ENCODE results near the gene AFAP1. TPM values are rescaled to one million over a fixed set of nuclear protein-coding genes. Genes with fewer than 3 reads are reported as not detected.

Gene AFAP1
- total and polyA plus RNA-seq, 2 donors (not counting 1 experiment from before 2014, with no cell fraction given), result 0.03 to 0.44 TPM

DNA sequence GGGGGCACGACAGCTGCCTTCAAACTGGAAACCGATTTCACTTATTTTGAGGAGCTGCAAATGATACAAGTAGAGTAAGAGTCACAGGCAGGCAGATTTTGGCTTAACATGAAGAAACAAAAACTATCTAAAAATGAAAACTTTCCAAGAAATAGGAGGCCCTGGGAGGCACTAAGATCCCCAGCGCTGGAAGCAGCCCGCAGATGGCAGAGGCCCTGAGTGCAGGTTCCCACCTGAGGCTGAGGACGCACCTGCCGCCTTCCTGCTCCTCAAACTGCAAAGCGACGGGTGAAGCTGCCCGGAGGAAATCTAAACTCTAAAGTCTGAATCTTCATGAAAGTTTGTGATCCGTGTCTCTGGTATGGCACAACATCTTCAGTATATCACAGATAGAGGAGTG lies 138.7 kb downstream of the AFAP1 start:
- Histone ChIP-seq H3K4me3 (ENCODE audit: control extremely low read depth in 1 of 5, extremely low read depth in 1 of 5, insufficient read depth in 1 of 5, low read depth in 2 of 5, low read length in 4 of 5) (no peak overlapping the region), H4K20me1 (ENCODE audit: control insufficient read depth, insufficient read depth, low read length, poor library complexity, severe bottlenecking) (no peaks in the 10 kb centered on the region), H3K9me3 (ENCODE audit: control extremely low read depth in 1 of 3, control insufficient read depth in 2 of 3, insufficient read depth in 1 of 3, low read length in 2 of 3) (peaks cover 0 to 8% (median 0%) of the 10 kb centered on the region in 3 donors), H3K4me2 (replicated peaks; ENCODE audit: low read depth, low read length, poor library complexity, severe bottlenecking) (no peak overlapping the region), H2AFZ (ENCODE audit: insufficient read depth, low read depth, low read length, poor library complexity, severe bottlenecking) (no peak overlapping the region), H3K79me2 (ENCODE audit: control insufficient read depth, insufficient read depth, low read length) (no peaks in the 10 kb centered on the region), H3K36me3 (replicated peaks in 1 of 2; ENCODE audit: control extremely low read depth in 1 of 2, control insufficient read depth in 1 of 2, extremely low read depth in 1 of 2, insufficient read depth in 2 of 2, low read length in 1 of 2) (no peaks in the 10 kb centered on the region), H3K27ac (ENCODE audit: low read length in 2 of 2) (no peak overlapping the region), H3K9ac (ENCODE audit: low read length) (no peak overlapping the region), H3K27me3 (replicated peaks in 1 of 4; ENCODE audit: control extremely low read depth in 1 of 4, control insufficient read depth in 3 of 4, insufficient read depth in 4 of 4, low read length in 3 of 4) (peaks cover 0 to 5% (median 0%) of the 10 kb centered on the region in 4 experiments), H3K4me1 (ENCODE audit: control insufficient read depth in 2 of 2, insufficient read depth in 2 of 2, low read length in 2 of 2) (no peaks in the 10 kb centered on the region)
- peaks cover 15% of the 10 kb centered on the region for H3K27me3 Mint-ChIP-seq
- no peaks in the 10 kb centered on the region for H3K4me1 Mint-ChIP-seq
- no peak for ATAC-seq (ENCODE audit: low read depth)
- no peak for TF ChIP-seq EZH2 (IDR thresholded peaks at IDR 0.05; ENCODE audit: borderline replicate concordance, insufficient read depth, low read depth, low read length, poor library complexity, severe bottlenecking)
- TF ChIP-seq, protein P1, sequence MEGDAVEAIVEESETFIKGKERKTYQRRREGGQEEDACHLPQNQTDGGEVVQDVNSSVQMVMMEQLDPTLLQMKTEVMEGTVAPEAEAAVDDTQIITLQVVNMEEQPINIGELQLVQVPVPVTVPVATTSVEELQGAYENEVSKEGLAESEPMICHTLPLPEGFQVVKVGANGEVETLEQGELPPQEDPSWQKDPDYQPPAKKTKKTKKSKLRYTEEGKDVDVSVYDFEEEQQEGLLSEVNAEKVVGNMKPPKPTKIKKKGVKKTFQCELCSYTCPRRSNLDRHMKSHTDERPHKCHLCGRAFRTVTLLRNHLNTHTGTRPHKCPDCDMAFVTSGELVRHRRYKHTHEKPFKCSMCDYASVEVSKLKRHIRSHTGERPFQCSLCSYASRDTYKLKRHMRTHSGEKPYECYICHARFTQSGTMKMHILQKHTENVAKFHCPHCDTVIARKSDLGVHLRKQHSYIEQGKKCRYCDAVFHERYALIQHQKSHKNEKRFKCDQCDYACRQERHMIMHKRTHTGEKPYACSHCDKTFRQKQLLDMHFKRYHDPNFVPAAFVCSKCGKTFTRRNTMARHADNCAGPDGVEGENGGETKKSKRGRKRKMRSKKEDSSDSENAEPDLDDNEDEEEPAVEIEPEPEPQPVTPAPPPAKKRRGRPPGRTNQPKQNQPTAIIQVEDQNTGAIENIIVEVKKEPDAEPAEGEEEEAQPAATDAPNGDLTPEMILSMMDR (IDR thresholded peaks at IDR 0.05), result no peak
- no peak for DNase-seq
- ChIA-PET POLR2A (no interaction called here), CTCF (interaction anchor here (0.8 to 4.9 kb wide), 5 partner anchors 9 to 1081 kb away, joined by 3 to 49 read pairs (median 8); no protein-coding TSS in a partner anchor)
- intact Hi-C loops (cut with micrococcal nuclease), result loop anchor here (5.0 kb wide), 1 partner anchor 1084 kb away; the partner anchor contains the start of gene BLOC1S4
- no peaks in the 10 kb centered on the region for H3K9me3 Mint-ChIP-seq (ENCODE audit: insufficient read depth)
- H3K27ac Mint-ChIP-seq, result no peak overlapping the region
- 81% methylated on average over 5 of the region's 10 CpGs for WGBS (ENCODE audit: insufficient coverage)
- no peak overlapping the region for H3K4me3 Mint-ChIP-seq

GRCh38 chr4:7800410-7800809 lies 139.3 kb downstream of the AFAP1 start:
- intact Hi-C loops (cut with micrococcal nuclease), result loop anchor here (5.0 kb wide), 1 partner anchor 1083 kb away; the partner anchor contains the start of gene BLOC1S4
- Histone ChIP-seq H3K4me1 (ENCODE audit: control insufficient read depth in 2 of 2, insufficient read depth in 2 of 2, low read length in 2 of 2) (no peaks in the 10 kb centered on the region), H3K9me3 (ENCODE audit: control extremely low read depth in 1 of 3, control insufficient read depth in 2 of 3, insufficient read depth in 1 of 3, low read length in 2 of 3) (peaks cover 0 to 8% (median 0%) of the 10 kb centered on the region in 3 donors), H2AFZ (ENCODE audit: insufficient read depth, low read depth, low read length, poor library complexity, severe bottlenecking) (no peak overlapping the region), H3K27me3 (replicated peaks in 1 of 4; ENCODE audit: control extremely low read depth in 1 of 4, control insufficient read depth in 3 of 4, insufficient read depth in 4 of 4, low read length in 3 of 4) (peaks cover 0 to 3% (median 0%) of the 10 kb centered on the region in 4 experiments), H3K4me3 (ENCODE audit: control extremely low read depth in 1 of 5, extremely low read depth in 1 of 5, insufficient read depth in 1 of 5, low read depth in 2 of 5, low read length in 4 of 5) (no peak overlapping the region), H3K36me3 (replicated peaks in 1 of 2; ENCODE audit: control extremely low read depth in 1 of 2, control insufficient read depth in 1 of 2, extremely low read depth in 1 of 2, insufficient read depth in 2 of 2, low read length in 1 of 2) (no peaks in the 10 kb centered on the region), H3K79me2 (ENCODE audit: control insufficient read depth, insufficient read depth, low read length) (no peaks in the 10 kb centered on the region), H3K27ac (ENCODE audit: low read length in 2 of 2) (no peak overlapping the region), H4K20me1 (ENCODE audit: control insufficient read depth, insufficient read depth, low read length, poor library complexity, severe bottlenecking) (no peaks in the 10 kb centered on the region), H3K9ac (ENCODE audit: low read length) (no peak overlapping the region), H3K4me2 (replicated peaks; ENCODE audit: low read depth, low read length, poor library complexity, severe bottlenecking) (no peak overlapping the region)
- TF ChIP-seq EZH2 (IDR thresholded peaks at IDR 0.05; ENCODE audit: borderline replicate concordance, insufficient read depth, low read depth, low read length, poor library complexity, severe bottlenecking), result no peak
- TF ChIP-seq, protein P1 (IDR thresholded peaks at IDR 0.05), result no peak
- Mint-ChIP-seq H3K27me3 (peaks cover 11% of the 10 kb centered on the region), H3K4me1 (no peaks in the 10 kb centered on the region), H3K27ac (no peak overlapping the region), H3K9me3 (ENCODE audit: insufficient read depth) (no peaks in the 10 kb centered on the region), H3K4me3 (no peak overlapping the region)
- ChIA-PET POLR2A (no interaction called here), CTCF (interaction anchor here (0.8 kb wide), 1 partner anchor 9 kb away, joined by 3 read pairs; no protein-coding TSS in a partner anchor)
- 89% methylated on average over 21 of the region's 22 CpGs for WGBS (ENCODE audit: insufficient coverage)
- DNase-seq, result no peak
- no peak for ATAC-seq (ENCODE audit: low read depth)

All from B cell (primary cell).